ENCODE results near the gene DOCK4.

Gene DOCK4

DNA sequence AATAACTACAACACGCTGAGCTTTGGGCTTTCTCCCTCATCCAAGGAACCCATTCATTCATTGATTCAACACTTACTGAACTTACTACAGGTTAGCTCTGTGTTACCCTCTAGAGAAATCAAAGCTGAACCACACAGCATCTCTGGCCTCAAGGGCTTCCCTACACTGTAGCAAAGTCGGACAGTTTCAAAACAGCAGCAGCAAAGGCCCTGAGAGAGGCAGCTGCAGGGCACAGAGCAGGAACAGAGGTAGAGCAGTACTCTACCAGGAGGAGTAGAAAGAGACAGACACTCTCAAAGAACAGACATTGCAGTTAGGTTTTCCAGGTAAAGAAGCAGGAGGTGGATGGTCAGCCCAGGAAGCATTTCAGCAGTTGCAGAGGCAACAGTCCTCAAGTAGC is 16.1 kb downstream of the DOCK4 start:
- DNase-seq = no peak

DNA sequence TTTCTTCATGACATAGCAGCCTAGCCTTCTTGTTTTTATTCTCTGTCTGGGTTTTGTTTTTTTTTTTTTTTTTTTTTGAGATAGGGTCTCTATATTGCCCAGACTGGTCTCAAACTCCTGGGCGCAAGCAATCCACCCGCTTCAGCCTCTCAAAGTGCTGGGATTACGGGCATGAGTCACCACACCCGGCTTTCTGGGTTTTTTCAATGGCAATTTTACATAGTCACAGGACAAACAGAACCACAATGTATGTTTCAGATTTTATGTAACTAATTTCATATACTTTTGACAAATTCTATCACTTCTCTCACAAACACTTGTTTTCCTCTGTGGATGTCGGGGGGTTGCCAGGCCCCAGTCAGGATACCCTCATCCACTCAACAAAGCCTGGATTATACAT is 16.5 kb downstream of the DOCK4 start:
- DNase-seq = no peak

DNA sequence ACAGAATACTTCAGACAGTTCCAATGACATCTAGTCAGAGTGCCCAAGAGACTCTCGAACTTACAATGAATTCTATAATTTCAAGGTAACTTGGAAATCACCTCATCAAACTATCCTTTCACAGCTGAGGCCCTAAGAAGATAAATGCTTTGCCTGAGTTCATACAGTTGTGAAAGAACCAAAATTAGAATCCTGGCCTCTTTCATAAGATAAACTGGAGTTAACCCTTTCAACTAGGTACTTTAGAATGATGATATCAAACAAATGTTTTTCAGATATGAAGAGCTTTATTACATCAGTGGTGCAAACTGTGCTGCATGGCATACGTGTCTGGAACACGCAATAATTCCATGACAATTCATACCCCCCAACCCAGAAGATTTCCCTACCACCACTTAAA is 17.9 kb downstream of the DOCK4 start:
- no peak for DNase-seq

DNA sequence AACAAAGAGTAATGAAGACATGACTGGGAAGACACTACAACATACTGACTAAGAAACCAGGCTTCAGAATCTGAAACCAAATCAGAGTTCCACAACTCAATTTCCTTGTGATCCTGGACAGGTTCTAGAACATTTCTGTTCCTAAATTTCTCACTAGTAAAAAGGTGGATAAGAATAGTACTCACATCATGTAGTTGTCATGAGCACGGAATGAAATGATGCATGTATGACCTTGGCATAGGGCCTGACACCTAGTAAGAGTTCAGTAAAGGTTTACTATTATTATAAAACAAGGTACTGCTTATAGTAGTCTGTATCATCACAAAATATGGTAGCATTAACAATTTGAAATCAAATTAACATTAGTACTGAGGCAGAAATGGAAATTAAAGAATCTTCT is 19.9 kb downstream of the DOCK4 start:
- no peak for DNase-seq

DNA sequence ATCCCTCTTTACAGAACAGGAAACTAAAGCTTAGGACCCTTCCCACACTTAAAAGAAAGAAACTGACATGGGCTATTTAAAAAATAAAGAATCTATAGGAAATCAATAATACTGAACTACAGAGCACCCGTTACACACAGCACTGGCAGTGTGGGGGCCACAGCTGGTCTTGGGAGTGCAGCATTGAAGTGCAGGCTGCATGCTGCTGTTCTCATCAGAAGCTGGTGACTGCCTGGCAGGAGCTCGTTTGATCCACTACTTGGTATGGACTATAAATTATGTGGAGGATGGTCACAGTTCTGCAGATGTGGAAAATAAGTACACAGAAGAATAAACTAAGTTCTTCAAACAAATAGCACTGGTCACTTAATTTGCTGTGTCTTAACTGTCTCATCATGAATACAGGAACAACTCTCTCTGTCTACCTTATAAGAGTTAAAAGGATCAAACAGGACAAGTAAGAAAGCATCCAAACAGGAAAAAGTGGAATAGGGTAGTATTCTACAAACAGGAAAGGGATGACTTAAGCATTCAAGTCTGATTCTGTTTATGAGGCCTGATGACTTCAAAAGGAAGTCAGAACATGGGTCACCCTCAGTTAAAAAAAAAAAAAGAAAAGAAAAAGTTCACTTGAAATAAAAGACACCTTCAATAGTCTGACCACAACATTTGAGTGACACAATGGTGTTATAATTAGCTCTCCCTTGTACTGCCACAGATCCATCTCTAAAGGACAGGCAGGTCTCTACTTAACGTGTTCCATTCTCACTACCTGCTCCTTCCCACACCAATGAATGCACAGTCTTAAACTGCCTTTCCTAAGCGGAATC is 21.0 kb downstream of the DOCK4 start:
- DNase-seq = no peak

DNA sequence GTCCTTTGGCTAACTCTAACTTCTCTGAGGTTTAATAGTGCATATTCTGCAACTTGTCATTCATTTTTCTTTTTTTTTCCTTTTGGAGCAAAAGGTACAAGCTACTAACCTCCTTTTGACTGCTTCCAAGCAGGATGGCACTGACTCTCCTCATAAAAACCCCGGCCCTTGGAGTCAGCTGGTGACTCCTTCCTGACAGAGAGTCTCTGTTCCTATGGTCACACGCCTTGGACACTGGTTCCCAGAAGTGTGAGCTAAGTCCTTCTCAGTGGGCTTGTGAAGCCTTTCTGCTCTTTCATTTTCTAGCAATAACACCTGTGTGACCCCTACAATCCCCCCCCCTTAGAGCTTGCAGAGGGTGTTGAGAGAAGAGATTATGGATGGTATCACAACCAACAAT is 21.7 kb downstream of the DOCK4 start:
- no peak for DNase-seq

DNA sequence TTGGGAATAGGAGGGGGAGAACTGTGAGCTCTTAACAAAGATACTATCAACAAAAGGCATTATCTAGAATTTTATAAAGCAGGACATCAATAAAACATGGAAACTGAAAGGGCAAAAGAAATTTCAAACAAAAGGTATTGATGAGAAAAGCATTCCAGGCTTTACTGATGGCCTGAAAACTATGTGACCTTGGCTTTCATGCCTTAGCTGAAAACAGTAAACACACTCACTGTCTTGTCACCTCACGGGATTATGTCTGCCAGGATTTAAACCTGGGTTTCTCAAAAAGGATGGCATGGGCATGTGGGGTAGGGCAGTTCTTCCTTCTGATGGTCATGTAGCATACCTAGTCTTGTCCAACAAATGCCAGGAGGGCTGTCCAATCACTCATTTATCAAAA is 22.9 kb downstream of the DOCK4 start:
- DNase-seq = no peak

DNA sequence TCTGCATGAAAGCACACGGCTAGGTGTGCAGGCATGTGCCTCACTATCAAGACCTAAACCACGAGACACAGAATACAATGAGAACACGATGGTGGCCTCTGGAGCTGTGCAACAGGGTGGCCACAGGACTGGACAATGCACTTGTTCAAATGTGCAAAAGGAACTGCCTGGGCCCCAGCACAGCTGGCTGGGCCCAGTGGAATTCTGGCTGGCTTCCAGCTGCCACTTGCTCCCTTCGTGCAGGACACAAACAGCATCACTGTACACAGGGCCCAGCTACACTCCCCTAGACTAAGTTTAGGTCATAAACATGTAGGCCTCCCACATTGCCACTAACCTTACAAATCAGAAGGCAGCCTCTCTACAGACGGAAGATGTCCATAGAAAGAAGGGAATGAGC is 23.4 kb downstream of the DOCK4 start:
- DNase-seq = no peak

DNA sequence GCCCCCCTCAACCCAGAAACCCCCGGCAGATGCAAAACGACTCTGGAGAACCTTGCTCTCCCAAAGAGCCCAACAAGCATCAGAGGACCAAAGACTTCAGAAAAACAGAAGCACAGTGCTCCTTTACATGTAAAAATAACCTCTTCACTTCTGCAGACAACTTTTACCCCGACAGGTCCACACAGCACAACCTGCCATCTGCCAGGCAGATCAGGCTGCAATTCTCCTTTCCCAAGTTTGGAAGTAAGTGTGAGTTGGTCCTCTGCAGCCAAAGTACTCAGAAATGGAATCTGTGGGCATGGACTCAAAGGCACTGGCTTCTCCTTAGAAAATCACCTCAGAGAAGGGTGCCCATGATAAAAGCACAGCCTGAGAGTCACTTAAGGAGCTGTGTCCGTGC is 26.0 kb downstream of the DOCK4 start:
- DNase-seq = no peak

DNA sequence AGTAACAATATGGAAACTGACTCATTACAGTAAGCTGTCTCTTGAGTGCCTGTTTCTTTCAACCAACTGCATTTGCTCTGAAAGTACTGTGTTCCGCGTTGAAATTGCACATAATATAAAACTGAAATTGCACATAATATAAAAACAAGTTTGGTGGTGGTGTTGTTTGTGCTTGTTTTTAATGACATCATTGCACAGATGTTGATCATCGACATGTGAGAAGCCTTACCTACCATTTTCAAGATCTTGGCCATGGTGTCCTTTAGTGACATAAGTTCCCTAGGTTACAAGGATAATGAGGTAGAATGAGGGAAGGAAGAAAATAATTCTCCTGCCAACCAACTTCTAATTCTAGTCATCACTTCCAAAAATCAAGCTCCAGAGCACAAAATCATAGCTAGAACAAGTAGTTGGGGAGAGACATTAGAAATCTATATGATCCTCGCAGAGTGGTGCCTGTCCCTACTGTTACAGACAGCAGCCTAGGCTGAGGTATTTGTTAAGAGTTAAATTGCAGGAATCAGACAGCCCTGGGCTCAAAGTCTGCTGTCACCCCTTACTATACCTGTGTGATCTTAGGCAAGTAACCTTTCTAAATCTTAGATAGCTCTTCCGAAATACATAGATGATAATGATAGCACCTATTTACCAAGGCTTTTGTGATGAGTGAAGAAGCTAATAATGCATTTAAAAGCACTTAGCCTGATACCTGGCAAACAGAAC is 29.3 kb downstream of the DOCK4 start:
- DNase-seq = no peak

DNA sequence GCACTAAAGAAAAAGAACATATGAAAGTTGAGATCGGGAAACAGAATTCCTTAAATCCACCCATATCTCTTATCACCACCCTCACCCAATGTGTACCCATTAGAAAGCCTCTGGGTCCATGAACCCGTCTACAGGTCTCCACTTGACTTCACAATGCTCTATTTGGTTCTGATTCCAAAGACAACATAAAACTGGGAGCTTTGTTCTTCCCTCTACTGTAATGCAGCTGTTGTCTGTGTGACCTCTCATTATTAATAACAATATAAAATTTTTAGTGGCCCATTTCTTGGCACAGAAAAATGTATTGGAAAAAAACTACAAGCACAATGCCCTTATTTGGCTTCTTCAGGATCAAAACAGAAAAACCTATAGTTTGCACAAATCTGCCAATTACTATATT is 30.0 kb downstream of the DOCK4 start:
- DNase-seq = no peak

DNA sequence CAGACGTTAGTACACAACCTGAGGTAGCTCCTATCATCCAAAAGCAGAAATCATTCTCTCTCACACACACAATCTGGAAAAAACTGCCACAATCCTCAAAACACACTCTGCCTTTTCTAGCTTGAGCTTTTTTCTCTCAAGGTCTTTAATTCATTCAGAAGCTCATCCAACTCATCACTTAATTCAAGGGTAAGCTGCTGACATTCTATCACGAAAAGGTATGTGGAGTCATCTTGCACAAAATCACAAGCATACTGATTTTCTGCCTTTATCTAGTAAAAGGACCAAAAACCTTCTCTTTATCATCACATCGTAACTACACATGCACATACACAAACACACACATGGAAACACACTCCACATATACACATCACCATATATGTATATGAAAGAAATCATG is 32.0 kb downstream of the DOCK4 start:
- DNase-seq = no peak

DNA sequence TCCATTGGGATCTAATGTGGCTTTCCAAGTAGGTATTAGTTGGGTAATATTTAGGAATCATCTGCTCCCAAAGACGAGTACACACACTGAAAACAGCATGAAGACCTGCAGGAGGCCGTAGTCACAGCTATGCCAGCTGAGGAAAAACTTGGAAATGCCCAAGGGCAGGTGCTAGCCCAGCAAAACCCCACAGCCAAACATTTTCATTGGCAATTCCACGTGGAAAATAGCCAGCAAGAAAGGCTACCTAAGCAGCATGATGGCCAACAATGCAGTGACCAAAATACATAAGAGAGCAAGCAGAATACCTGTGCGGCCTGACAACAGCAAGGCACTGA is 32.7 kb downstream of the DOCK4 start:
- no peak for DNase-seq

DNA sequence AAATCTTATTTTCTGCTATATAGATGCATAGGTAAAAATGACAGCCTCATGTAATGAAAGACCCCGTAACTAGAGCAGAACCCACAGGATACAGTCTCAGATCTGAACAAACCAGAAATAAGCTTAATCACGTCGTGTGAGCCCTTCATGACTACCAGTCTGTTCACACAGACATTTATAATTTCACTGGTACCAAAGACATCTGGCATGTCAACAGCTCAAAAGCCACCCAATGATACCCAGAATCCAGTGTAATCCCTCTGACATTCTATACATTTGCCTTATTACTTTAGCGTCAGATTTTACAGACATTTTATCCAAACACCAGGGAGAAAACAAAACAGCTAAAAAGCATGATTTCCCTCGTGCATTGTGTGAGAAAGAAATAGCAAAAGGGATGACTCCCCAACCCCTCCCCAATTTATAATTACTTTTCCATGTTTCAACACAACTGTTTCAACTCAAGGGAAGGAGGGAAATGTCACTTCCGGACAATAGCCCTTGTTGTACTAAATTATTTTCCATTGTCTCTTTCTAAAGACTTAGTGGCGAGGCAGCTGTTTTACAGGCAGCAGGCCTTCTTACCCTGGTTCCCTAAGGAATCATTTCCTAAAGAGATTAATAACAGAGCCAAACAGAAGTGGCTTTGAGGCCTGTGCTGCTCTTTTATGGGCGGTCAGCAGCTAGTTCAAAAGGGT is 33.2 kb downstream of the DOCK4 start:
- no peak for DNase-seq

DNA sequence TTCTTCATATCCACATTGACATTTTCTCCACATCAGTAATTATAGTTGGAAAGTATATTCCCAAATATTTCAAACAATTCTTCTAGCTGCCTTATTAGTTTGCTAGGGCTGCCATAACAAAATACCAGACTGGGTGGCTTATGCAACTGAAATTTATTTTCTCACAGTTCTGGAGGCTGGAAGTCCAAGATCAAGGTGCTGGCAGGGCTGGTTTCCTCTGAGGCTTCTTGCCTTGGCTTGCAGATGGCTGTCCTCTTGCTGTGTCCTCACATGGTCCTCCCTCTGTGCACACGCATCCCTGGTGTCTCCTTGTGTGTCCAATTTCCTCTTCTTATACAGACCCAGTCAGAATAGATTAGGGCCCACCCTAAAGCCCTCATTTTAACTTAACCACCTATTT is 34.5 kb downstream of the DOCK4 start:
- no peak for DNase-seq

DNA sequence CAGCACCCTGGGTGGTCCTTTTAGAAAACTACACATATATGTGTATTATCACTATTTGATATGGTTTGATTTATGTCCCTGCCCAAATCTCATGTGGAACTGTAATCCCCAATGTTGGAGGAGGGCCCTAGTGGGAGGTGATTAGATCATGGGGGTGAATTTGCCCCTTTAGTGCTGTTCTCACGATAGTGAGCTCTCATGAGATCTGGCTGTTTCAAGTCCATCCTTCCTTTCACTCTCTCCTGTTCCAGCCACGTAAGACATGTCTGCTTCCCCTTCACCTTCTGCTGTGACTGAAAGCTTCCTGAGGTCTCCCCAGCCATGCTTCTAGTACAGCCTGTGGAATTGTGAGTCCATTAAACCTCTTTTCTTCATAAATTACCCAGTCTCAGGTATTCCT is 37.3 kb downstream of the DOCK4 start:
- DNase-seq = no peak

DNA sequence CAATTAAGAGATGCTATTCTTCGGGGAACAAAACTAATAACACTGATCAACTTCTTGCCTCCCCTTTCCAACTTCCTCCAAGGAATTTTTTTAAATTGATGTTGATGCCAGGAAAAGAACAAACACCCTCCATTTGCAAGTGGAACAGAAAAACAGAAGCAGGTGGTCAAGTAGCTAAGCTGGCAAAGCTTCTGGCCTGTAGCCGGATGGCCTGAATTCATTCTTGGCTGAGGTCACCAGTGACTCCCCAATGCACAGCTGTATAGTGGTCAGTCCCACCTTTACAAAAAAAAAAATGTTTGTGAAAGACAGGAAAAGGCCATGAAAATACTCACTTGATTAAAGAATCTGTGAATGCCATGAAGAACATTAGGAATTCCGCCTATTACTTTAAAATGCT is 39.1 kb downstream of the DOCK4 start:
- no peak for DNase-seq

DNA sequence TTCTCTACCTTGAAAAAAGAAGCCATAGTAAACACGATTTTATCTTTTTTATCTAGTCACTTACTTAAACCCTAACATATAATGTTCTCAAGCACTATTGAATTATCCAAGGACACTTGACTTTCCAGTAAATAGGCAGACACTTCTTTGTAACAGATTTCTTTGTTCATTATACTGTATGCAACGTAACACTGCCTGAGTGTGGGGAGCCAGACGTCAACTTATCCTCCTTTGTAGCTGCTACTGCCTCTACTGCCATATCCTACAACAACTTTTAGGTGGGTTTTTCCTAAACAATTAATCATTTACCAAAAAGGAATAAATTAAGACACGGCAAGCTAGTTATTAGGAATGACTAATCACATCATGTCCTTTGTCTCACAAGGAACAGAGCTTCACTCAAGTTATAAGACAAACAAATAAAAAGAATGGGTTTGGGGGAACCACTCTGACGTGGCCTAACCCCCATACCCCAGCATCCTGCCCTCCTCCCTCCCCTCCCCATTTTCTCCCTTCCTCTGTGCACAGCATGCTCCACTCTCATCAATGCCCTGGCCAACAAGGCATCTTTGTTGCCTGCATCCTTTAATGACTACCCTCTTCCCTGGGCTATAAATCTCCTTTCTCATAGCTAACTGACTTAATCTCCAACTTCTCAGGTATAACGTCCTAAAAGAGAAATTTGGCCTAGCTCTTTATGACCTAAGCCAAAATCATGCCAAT is 43.3 kb downstream of the DOCK4 start:
- DNase-seq = no peak

DNA sequence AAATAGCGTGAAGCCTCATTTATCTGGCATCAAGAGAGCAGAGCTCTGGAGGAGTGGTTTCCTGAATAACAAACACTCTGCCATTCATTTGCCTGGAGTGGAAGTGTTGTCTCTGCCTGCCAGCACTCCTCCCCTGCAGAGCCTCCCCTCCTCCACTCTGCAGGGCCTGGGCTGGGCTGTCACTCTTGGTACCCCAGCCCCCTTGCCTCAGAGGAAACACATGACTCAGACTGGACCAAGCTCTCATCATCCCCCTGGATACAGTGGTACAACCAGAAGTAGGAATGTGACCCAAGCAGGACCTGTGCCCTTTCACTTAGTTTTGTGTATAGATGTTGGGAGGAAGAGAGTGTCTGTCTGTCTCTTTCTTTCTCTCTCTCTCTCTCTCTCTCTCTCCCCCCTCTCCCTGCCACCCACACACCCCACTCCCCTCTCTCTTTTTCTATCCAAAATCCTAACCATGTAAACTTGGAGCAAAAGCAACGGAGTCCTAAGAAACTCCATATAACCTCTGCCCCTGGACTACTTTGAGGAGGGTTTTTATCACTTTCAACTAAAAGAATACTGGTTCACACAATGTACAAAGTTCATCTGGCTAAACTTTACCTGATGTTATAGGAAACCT is 43.9 kb downstream of the DOCK4 start:
- DNase-seq = no peak

DNA sequence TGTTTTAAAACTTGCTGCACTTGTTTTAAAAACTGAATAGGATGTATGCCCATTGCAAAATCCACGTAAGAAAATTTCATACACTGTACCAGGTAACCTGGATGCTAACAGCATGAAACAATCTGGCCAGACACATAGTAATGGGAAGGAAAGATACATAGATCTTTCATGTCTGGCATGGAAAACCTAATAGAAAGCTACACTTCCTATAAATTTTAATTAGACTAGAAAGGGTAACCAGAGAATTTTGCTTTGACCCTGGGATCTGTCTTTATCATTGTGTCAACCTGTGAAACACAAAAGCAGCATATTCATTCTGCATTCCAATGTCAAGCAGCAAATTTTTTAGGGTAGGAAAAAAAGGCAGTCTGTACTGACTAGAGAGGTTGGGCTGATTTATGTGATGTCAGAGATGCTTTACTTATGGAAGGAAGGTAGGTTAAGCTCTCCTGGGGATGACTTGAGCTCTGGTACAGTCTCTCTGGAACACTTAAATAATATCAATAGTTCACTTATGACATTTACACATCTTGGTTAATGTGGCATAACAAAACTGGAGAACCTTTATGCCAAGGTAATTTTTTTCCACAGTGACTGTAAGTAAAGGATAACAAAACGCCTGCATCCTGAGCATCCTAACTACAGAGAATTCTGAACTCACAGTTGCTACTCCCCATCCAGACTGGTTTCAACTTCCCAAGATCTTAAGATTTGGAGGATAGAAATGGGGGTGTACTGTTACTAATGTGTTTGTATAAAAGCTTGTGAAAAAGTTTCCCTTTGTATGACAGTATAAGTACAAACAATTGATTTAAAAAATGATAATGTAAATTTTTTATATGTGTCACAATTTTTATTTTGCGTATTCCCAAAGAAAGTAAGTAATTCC is 44.7 kb downstream of the DOCK4 start:
- no peak for DNase-seq

DNA sequence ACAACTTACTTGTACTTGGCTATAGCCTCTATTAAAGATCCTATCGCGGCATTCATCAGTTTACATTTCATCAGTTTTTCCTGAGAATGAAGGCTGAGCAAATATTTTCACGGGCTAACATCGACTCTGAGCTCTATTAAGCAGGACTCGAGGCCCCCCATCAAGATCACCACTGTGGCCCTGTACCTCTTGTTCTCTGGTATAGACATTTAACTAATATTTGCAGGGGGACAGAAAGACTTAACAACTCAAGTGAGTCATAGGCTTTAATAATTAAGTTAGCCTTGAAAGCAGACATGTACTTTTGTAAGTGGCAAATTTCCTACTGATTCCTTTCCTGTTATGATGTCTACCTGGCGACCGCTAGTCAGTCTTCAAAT is 45.4 kb downstream of the DOCK4 start:
- no peak for DNase-seq

Measured in stimulated activated CD4-positive, alpha-beta T cell treated with anti-CD3 and anti-CD28 coated beads, Interleukin-2, amount 100 ng/mL, for 24 hours (primary cell).